ENCODE results near the gene LIFR. TPM values are rescaled to one million over a fixed set of nuclear protein-coding genes. Genes with fewer than 3 reads are reported as not detected.
A peak's percentile ranks its signal among the peaks of the same experiment; 100 is the strongest.

LIFR gene
- total RNA-seq, 1 experiment from 2014 or later: 47.9 TPM

GRCh38 chr5:38431242-38431853, 125.1 kb downstream of the LIFR start:
- Histone ChIP-seq H3K9me3 (ENCODE audit: low read depth, low read length, poor library complexity, severe bottlenecking) (no peaks in the 10 kb centered on the region), H3K4me1 (ENCODE audit: insufficient read depth, low read length, poor library complexity, severe bottlenecking) (peaks cover 4% of the 10 kb centered on the region), H3K4me3 (ENCODE audit: low read depth, low read length, poor library complexity, severe bottlenecking) (no peak overlapping the region), H3K36me3 (ENCODE audit: insufficient read depth, low read length, poor library complexity, severe bottlenecking) (no peaks in the 10 kb centered on the region), H3K27ac (ENCODE audit: low read depth, low read length, poor library complexity, severe bottlenecking) (no peak overlapping the region), H3K27me3 (replicated peaks; ENCODE audit: insufficient read depth, low read depth, low read length, poor library complexity) (no peaks in the 10 kb centered on the region)
- no TSS peak for BruUV-seq (replicated peaks)
- intact Hi-C loops (cut with micrococcal nuclease; ENCODE audit: unreplicated experiment): no loop called here
- no peak for TF ChIP-seq EZH2 (IDR thresholded peaks at IDR 0.05; ENCODE audit: borderline replicate concordance, low read depth, low read length, poor library complexity, severe bottlenecking)
- TF ChIP-seq CTCF (conservative IDR thresholded peaks at IDR 0.05; ENCODE audit: low read depth, low read length): no peak
- ChIA-PET CTCF (interaction anchor here (1.3 kb wide), 1 partner anchor 11 kb away, joined by 4 read pairs; no protein-coding TSS in a partner anchor), POLR2A (ENCODE audit: low non-redundant PET) (no interaction called here)
- DNase-seq (ENCODE audit: low spot score): no peak

DNA sequence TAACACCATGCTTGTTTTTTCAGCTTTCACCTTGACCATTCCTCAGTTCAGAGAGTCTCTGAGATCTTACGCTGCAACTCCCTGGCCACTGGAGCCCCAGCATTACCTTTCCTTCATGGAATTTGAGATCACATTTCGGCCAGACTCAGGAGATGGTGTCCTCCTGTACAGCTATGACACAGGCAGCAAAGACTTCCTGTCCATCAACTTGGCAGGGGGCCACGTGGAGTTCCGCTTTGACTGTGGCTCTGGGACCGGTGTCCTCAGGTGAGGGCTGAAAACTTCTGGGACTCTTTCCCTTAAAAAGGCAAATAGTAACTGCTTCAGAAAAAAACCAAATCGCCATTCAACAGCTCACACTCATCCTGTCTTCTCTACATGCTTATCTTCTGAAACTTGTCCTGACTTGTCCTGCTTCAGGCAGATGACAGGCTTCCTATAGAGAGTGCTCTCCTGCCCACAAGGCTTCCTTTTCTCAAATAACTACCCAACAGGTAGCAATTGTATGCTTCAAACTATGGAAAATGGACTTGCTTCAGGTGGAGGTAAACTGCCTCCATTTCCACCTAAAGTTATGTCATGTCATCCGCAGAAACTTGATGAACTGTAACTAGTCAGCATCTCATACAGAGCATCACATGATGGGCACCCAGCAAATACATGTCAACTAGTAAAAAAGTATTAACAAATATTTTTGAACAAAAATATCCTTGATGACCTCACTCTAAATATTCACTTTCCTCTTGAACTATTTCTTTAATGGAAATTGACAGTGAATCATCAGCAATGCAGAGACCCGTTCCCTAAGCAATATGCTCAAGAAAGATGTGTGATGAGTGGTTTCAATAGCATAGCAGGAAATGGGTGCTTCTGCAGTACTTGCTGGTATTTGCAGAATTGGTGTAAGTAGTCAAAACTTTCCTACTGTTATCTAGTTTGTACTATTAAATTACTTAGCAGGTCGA, 129.2 kb downstream of the LIFR start:
- peaks cover 7% of the 10 kb centered on the region for H3K4me1 ChIP-seq (ENCODE audit: insufficient read depth, low read length, poor library complexity, severe bottlenecking)
- BruUV-seq (replicated peaks): no TSS peak
- TF ChIP-seq EZH2 (IDR thresholded peaks at IDR 0.05; ENCODE audit: borderline replicate concordance, low read depth, low read length, poor library complexity, severe bottlenecking) (no peak), CTCF (conservative IDR thresholded peaks at IDR 0.05; ENCODE audit: low read depth, low read length) (no peak)
- H3K4me3 ChIP-seq (ENCODE audit: low read depth, low read length, poor library complexity, severe bottlenecking): no peak overlapping the region
- no peaks in the 10 kb centered on the region for H3K36me3 ChIP-seq (ENCODE audit: insufficient read depth, low read length, poor library complexity, severe bottlenecking)
- intact Hi-C loops (cut with micrococcal nuclease; ENCODE audit: unreplicated experiment): no loop called here
- no peaks in the 10 kb centered on the region for H3K9me3 ChIP-seq (ENCODE audit: low read depth, low read length, poor library complexity, severe bottlenecking)
- no peaks in the 10 kb centered on the region for H3K27me3 ChIP-seq (replicated peaks; ENCODE audit: insufficient read depth, low read depth, low read length, poor library complexity)
- H3K27ac ChIP-seq (ENCODE audit: low read depth, low read length, poor library complexity, severe bottlenecking): no peak overlapping the region
- CTCF ChIA-PET: interaction anchor here (1.2 kb wide), 1 partner anchor 383 kb away, joined by 4 read pairs; no protein-coding TSS in a partner anchor
- DNase-seq (ENCODE audit: low spot score): no peak
- POLR2A ChIA-PET (ENCODE audit: low non-redundant PET): no interaction called here

DNA sequence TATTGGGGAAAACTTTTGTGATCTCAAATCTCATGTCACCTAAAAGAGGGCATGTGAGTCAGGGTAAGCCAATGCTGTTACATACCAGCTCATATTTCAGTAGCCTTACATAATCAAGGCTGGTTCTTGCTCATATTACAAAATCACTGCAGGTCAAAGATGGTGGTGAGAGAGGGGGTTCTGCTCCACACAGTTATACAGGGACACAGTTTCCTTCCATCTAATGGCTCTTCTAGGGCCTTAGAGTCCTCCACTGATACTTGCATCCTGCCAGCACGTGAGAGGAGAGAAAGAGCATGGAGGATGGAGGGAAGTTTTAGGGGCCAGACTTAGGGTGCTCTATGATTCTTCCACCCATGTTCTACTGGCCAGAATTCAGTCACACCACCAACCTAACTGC, 130.0 kb downstream of the LIFR start:
- CTCF ChIA-PET: interaction anchor here (1.2 to 1.5 kb wide), 2 partner anchors 15 to 384 kb away, joined by 4 read pairs; no protein-coding TSS in a partner anchor

More for the DNA sequence above, 130.0 kb downstream of the LIFR start:
- H3K36me3 ChIP-seq (ENCODE audit: insufficient read depth, low read length, poor library complexity, severe bottlenecking): no peaks in the 10 kb centered on the region
- intact Hi-C loops (cut with micrococcal nuclease; ENCODE audit: unreplicated experiment): no loop called here
- no peak overlapping the region for H3K27ac ChIP-seq (ENCODE audit: low read depth, low read length, poor library complexity, severe bottlenecking)
- BruUV-seq (replicated peaks): no TSS peak
- no peak for TF ChIP-seq CTCF (conservative IDR thresholded peaks at IDR 0.05; ENCODE audit: low read depth, low read length)
- TF ChIP-seq EZH2 (IDR thresholded peaks at IDR 0.05; ENCODE audit: borderline replicate concordance, low read depth, low read length, poor library complexity, severe bottlenecking): no peak
- peaks cover 7% of the 10 kb centered on the region for H3K4me1 ChIP-seq (ENCODE audit: insufficient read depth, low read length, poor library complexity, severe bottlenecking)
- POLR2A ChIA-PET (ENCODE audit: low non-redundant PET): no interaction called here
- H3K9me3 ChIP-seq (ENCODE audit: low read depth, low read length, poor library complexity, severe bottlenecking): no peaks in the 10 kb centered on the region
- no peak overlapping the region for H3K4me3 ChIP-seq (ENCODE audit: low read depth, low read length, poor library complexity, severe bottlenecking)
- DNase-seq (ENCODE audit: low spot score): peak; percentile 19
- H3K27me3 ChIP-seq (replicated peaks; ENCODE audit: insufficient read depth, low read depth, low read length, poor library complexity): no peaks in the 10 kb centered on the region

Small RNA genes within 50 kb of the gene (microRNA-seq; reads per million reads assigned to microRNA genes)
- gene MIR3650: not detected

Measured in A673 (cell line).